ENCODE results near the gene KLRD1. TPM values are rescaled to one million over a fixed set of nuclear protein-coding genes. Genes with fewer than 3 reads are reported as not detected.

Gene KLRD1
- polyA plus RNA-seq, 1 of the 3 experiments (the other 2 are of a cell fraction): not detected

DNA sequence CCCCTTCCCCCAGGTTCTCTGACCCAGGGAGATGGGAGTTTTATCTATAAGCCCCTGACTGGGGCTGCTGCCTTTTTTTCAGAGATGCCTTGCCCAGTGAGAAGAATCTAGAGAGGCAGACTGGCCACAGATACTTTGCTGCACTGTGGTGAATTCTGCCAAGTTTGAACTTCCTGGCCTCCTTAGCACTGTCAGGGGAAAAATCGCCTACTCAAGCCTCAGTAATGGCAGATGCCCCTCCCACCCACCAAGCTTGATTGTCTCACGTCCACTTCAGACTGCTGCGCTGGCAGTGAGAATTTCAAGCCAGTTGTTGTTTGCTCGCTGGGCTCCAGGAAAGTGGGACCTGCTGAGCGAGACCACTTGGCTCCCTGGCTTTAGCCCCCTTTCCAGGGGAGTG lies 50.5 kb downstream of the KLRD1 start:
- CTCF ChIA-PET: no interaction called here
- 29% methylated on average over 3 of the region's 5 CpGs for whole genome bisulfite sequencing (ENCODE audit: low lambda C conversion rate)

DNA sequence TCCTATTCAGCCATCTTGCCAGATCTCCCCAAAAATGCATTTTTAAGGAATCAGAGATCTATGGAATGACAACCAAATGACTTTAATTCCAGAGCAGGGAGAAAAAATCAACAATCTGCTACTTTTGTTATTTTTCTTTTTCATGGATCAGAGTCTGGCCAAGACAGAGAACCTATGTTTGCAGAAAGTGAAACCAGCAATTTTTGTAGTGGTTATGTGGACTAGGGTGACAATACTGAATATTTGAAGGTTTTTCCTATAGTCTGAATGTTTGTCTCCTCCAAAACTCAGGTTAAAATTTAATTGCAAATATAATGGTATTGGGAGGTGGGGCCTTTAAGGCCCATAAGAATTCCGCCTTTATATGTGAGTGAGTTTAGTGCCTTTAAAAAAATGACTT lies 51.3 kb downstream of the KLRD1 start:
- Histone ChIP-seq H3K9me3 (no peaks in the 10 kb centered on the region), H3K36me3 (replicated peaks in 1 of 2; ENCODE audit: control insufficient read depth in 1 of 2, insufficient read depth in 2 of 2, low read length in 1 of 2) (no peaks in the 10 kb centered on the region), H3K27me3 (ENCODE audit: insufficient read depth) (no peaks in the 10 kb centered on the region), H3F3A (replicated peaks; ENCODE audit: insufficient read depth) (no peaks in the 10 kb centered on the region), H3K27ac (ENCODE audit: low read depth in 2 of 2, low read length in 1 of 2) (no peak overlapping the region), H3K9me2 (no peaks in the 10 kb centered on the region), H3K4me2 (no peak overlapping the region), H3K4me3 (ENCODE audit: low read depth in 2 of 2, low read length in 1 of 2) (no peak overlapping the region), H4K20me1 (ENCODE audit: insufficient read depth) (no peaks in the 10 kb centered on the region), H3K79me2 (ENCODE audit: insufficient read depth) (no peaks in the 10 kb centered on the region), H3K4me1 (ENCODE audit: control insufficient read depth in 1 of 2, insufficient read depth in 2 of 2, low read depth in 1 of 2, low read length in 1 of 2) (no peaks in the 10 kb centered on the region), H3K9ac (no peak overlapping the region), H2AFZ (ENCODE audit: low read depth) (no peak overlapping the region)
- DNase-seq: no peak
- TF ChIP-seq JUND (IDR thresholded peaks at IDR 0.05) (no peak), SMC3 (IDR thresholded peaks at IDR 0.05; ENCODE audit: low read depth, low read length) (no peak), TCF12 (IDR thresholded peaks at IDR 0.05) (no peak), MXI1 (IDR thresholded peaks at IDR 0.05; ENCODE audit: low read depth, low read length) (no peak), RAD21 (IDR thresholded peaks at IDR 0.05; ENCODE audit: low read length) (no peak), NFIC (IDR thresholded peaks at IDR 0.05; ENCODE audit: borderline replicate concordance) (no peak), MEF2A (IDR thresholded peaks at IDR 0.05; ENCODE audit: borderline replicate concordance, low read depth) (no peak), FOXM1 (IDR thresholded peaks at IDR 0.05; ENCODE audit: low read depth) (no peak)
- TF ChIP-seq, protein P1, sequence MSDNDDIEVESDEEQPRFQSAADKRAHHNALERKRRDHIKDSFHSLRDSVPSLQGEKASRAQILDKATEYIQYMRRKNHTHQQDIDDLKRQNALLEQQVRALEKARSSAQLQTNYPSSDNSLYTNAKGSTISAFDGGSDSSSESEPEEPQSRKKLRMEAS (IDR thresholded peaks at IDR 0.05; ENCODE audit: low read depth): no peak
- TF ChIP-seq, protein P2, sequence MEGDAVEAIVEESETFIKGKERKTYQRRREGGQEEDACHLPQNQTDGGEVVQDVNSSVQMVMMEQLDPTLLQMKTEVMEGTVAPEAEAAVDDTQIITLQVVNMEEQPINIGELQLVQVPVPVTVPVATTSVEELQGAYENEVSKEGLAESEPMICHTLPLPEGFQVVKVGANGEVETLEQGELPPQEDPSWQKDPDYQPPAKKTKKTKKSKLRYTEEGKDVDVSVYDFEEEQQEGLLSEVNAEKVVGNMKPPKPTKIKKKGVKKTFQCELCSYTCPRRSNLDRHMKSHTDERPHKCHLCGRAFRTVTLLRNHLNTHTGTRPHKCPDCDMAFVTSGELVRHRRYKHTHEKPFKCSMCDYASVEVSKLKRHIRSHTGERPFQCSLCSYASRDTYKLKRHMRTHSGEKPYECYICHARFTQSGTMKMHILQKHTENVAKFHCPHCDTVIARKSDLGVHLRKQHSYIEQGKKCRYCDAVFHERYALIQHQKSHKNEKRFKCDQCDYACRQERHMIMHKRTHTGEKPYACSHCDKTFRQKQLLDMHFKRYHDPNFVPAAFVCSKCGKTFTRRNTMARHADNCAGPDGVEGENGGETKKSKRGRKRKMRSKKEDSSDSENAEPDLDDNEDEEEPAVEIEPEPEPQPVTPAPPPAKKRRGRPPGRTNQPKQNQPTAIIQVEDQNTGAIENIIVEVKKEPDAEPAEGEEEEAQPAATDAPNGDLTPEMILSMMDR (IDR thresholded peaks at IDR 0.05): no peak
- TF ChIP-seq, protein P3, sequence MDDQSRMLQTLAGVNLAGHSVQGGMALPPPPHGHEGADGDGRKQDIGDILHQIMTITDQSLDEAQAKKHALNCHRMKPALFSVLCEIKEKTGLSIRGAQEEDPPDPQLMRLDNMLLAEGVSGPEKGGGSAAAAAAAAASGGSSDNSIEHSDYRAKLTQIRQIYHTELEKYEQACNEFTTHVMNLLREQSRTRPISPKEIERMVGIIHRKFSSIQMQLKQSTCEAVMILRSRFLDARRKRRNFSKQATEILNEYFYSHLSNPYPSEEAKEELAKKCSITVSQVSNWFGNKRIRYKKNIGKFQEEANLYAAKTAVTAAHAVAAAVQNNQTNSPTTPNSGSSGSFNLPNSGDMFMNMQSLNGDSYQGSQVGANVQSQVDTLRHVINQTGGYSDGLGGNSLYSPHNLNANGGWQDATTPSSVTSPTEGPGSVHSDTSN (IDR thresholded peaks at IDR 0.05): no peak
- TF ChIP-seq, protein P4, sequence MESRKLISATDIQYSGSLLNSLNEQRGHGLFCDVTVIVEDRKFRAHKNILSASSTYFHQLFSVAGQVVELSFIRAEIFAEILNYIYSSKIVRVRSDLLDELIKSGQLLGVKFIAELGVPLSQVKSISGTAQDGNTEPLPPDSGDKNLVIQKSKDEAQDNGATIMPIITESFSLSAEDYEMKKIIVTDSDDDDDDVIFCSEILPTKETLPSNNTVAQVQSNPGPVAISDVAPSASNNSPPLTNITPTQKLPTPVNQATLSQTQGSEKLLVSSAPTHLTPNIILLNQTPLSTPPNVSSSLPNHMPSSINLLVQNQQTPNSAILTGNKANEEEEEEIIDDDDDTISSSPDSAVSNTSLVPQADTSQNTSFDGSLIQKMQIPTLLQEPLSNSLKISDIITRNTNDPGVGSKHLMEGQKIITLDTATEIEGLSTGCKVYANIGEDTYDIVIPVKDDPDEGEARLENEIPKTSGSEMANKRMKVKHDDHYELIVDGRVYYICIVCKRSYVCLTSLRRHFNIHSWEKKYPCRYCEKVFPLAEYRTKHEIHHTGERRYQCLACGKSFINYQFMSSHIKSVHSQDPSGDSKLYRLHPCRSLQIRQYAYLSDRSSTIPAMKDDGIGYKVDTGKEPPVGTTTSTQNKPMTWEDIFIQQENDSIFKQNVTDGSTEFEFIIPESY (IDR thresholded peaks at IDR 0.05; ENCODE audit: borderline replicate concordance, low read depth): no peak
- TF ChIP-seq, protein P5, sequence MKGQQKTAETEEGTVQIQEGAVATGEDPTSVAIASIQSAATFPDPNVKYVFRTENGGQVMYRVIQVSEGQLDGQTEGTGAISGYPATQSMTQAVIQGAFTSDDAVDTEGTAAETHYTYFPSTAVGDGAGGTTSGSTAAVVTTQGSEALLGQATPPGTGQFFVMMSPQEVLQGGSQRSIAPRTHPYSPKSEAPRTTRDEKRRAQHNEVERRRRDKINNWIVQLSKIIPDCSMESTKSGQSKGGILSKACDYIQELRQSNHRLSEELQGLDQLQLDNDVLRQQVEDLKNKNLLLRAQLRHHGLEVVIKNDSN (IDR thresholded peaks at IDR 0.05; ENCODE audit: borderline replicate concordance, low read depth): no peak
- CTCF ChIA-PET: no interaction called here
- WGBS (ENCODE audit: low lambda C conversion rate): 64% methylated on average over 1 of the region's 1 CpG
- POLR2A ChIA-PET: no interaction called here

More for the DNA sequence above, 50.5 kb downstream of the KLRD1 start:
- Histone ChIP-seq H3K27me3 (ENCODE audit: insufficient read depth) (no peaks in the 10 kb centered on the region), H3K36me3 (replicated peaks in 1 of 2; ENCODE audit: control insufficient read depth in 1 of 2, insufficient read depth in 2 of 2, low read length in 1 of 2) (no peaks in the 10 kb centered on the region), H2AFZ (ENCODE audit: low read depth) (no peak overlapping the region), H3K79me2 (ENCODE audit: insufficient read depth) (no peaks in the 10 kb centered on the region), H4K20me1 (ENCODE audit: insufficient read depth) (no peaks in the 10 kb centered on the region), H3K9me2 (no peaks in the 10 kb centered on the region), H3K4me2 (no peak overlapping the region), H3K4me3 (ENCODE audit: low read depth in 2 of 2, low read length in 1 of 2) (no peak overlapping the region), H3F3A (replicated peaks; ENCODE audit: insufficient read depth) (no peaks in the 10 kb centered on the region), H3K27ac (ENCODE audit: low read depth in 2 of 2, low read length in 1 of 2) (no peak overlapping the region), H3K9me3 (no peaks in the 10 kb centered on the region), H3K9ac (no peak overlapping the region), H3K4me1 (ENCODE audit: control insufficient read depth in 1 of 2, insufficient read depth in 2 of 2, low read depth in 1 of 2, low read length in 1 of 2) (no peaks in the 10 kb centered on the region)
- TF ChIP-seq SIN3A (IDR thresholded peaks at IDR 0.05; ENCODE audit: borderline replicate concordance, low read depth, low read length) (no peak), NFIC (IDR thresholded peaks at IDR 0.05; ENCODE audit: borderline replicate concordance) (no peak), GABPA (IDR thresholded peaks at IDR 0.05; ENCODE audit: low read depth) (no peak), FOSL2 (IDR thresholded peaks at IDR 0.05; ENCODE audit: borderline replicate concordance, low read depth) (no peak), CHD2 (IDR thresholded peaks at IDR 0.05; ENCODE audit: low read length, partially characterized antibody) (no peak), TEAD4 (IDR thresholded peaks at IDR 0.05; ENCODE audit: borderline replicate concordance, insufficient read depth) (no peak), MXI1 (IDR thresholded peaks at IDR 0.05; ENCODE audit: low read depth, low read length) (no peak), ELF1 (IDR thresholded peaks at IDR 0.05) (no peak)
- TF ChIP-seq, protein P6, sequence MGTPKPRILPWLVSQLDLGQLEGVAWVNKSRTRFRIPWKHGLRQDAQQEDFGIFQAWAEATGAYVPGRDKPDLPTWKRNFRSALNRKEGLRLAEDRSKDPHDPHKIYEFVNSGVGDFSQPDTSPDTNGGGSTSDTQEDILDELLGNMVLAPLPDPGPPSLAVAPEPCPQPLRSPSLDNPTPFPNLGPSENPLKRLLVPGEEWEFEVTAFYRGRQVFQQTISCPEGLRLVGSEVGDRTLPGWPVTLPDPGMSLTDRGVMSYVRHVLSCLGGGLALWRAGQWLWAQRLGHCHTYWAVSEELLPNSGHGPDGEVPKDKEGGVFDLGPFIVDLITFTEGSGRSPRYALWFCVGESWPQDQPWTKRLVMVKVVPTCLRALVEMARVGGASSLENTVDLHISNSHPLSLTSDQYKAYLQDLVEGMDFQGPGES (IDR thresholded peaks at IDR 0.05; ENCODE audit: low read depth, low read length): no peak
- TF ChIP-seq, protein P1 (IDR thresholded peaks at IDR 0.05; ENCODE audit: low read depth): no peak
- POLR2A ChIA-PET: no interaction called here
- DNase-seq: no peak
